A204.1 (cell line): ENCODE measurements around the gene ADAMTSL4.

ENCODE experiments used
- FAIRE-seq: peaks from 2 replicates; lab custom pipeline; 2012; peaks lifted over from hg19 to GRCh38; lab: Jason Lieb, UNC

The ADAMTSL4 gene

GRCh38 chr1:150548632-150549495 is at the start of gene ADAMTSL4:
Gene ADAMTSL4 (plus strand): TSS chr1:150549408. CDS start chr1:150552289, 2,881 bp downstream.
- FAIRE-seq, result no peak

GRCh38 chr1:150505431-150505830 is 43.8 kb upstream of the ADAMTSL4 start:
- FAIRE-seq, result no peak

- FAIRE-seq, result no peak
Measured at GRCh38 chr1:150507912-150508864, 41.0 kb upstream of the ADAMTSL4 start, which contains the start of gene ECM1. Gene ECM1 (plus strand): TSS chr1:150508109. CDS start chr1:150508210, 101 bp downstream.

GRCh38 chr1:150508982-150509381 is 40.2 kb upstream of the ADAMTSL4 start:
- no peak for FAIRE-seq

GRCh38 chr1:150511551-150511950 is 37.7 kb upstream of the ADAMTSL4 start:
- FAIRE-seq, result no peak

GRCh38 chr1:150511985-150512660 is 37.1 kb upstream of the ADAMTSL4 start:
- FAIRE-seq, result no peak

- no peak for FAIRE-seq
Measured at GRCh38 chr1:150512846-150513245, 36.4 kb upstream of the ADAMTSL4 start.

- FAIRE-seq, result no peak
Measured at GRCh38 chr1:150513351-150513791, 35.8 kb upstream of the ADAMTSL4 start.

GRCh38 chr1:150514260-150514659 is 34.9 kb upstream of the ADAMTSL4 start:
- no peak for FAIRE-seq

GRCh38 chr1:150514913-150515327 is 34.3 kb upstream of the ADAMTSL4 start:
- FAIRE-seq, result no peak

- FAIRE-seq, result peak; percentile 21
Measured at GRCh38 chr1:150515328-150516049, 33.7 kb upstream of the ADAMTSL4 start, which contains the start of gene FALEC. Gene FALEC (plus strand): TSS chr1:150515752.

GRCh38 chr1:150516050-150516591 is 33.1 kb upstream of the ADAMTSL4 start:
- no peak for FAIRE-seq

- no peak for FAIRE-seq
Measured at GRCh38 chr1:150516616-150517015, 32.6 kb upstream of the ADAMTSL4 start.

- no peak for FAIRE-seq
Measured at GRCh38 chr1:150521196-150521968, 27.8 kb upstream of the ADAMTSL4 start.

GRCh38 chr1:150525348-150525747 is 23.9 kb upstream of the ADAMTSL4 start:
- no peak for FAIRE-seq

GRCh38 chr1:150528196-150528595 is 21.0 kb upstream of the ADAMTSL4 start:
- FAIRE-seq, result no peak

- FAIRE-seq, result no peak
Measured at GRCh38 chr1:150529017-150529416, 20.2 kb upstream of the ADAMTSL4 start.

GRCh38 chr1:150530491-150531159 is 18.6 kb upstream of the ADAMTSL4 start:
- no peak for FAIRE-seq

- no peak for FAIRE-seq
Measured at GRCh38 chr1:150532860-150533259, 16.3 kb upstream of the ADAMTSL4 start.

GRCh38 chr1:150534002-150534401 is 15.2 kb upstream of the ADAMTSL4 start:
- FAIRE-seq, result no peak
